NCI-H2196 (cell line): Measurements from ENCODE around the gene SOX9.
A peak's percentile ranks its signal among the peaks of the same experiment; 100 is the strongest.

Experiments
- DNase-seq: peaks from one replicate; lab custom pipeline; 2025; ENCODE audit not compliant: unreplicated experiment; lab: John Stamatoyannopoulos, UW

SOX9 gene

DNA sequence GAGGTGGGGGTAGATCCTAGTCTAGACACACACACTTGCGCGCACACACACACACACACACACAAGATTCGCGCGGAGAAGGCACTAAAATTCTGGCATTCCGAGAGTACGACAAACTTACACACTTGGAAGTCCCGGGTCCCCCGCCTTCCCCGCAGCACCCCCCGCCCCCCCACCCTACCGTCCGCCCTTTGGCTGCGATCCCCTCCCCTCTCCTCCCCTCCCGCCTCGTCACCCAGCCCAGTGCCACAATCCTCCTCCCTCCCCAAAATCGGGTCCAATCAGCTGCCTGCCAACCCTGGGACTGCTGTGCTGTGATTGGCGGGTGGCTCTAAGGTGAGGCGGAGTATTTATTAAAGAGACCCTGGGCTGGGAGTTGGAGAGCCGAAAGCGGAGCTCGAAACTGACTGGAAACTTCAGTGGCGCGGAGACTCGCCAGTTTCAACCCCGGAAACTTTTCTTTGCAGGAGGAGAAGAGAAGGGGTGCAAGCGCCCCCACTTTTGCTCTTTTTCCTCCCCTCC, at the start of gene SOX9:
Gene SOX9, plus strand, starts transcription at position 379 of the 522 bp plus-strand sequence. CDS start 372 bp downstream, outside the sequence.
- peak; percentile 92 for DNase-seq

DNA sequence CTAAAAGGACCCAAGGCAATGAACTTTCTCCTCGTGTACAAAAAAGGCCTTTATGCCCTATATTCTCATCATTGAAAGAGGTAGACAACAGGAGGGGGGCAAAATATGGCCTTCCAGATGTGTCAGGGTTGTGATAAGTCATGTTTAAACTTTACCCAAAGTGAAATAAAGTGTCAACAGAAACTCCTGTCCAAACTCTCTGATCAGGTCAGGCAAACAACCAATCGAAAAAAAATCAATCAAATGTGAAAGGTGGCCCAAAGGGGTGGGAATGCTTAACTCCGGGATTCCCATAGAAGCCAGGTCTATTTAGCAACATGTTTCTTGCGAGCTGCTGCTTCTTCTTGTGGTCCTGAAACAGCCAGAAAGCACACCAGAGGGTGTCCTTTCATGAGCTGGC, 49.5 kb upstream of the SOX9 start:
- no peak for DNase-seq

DNA sequence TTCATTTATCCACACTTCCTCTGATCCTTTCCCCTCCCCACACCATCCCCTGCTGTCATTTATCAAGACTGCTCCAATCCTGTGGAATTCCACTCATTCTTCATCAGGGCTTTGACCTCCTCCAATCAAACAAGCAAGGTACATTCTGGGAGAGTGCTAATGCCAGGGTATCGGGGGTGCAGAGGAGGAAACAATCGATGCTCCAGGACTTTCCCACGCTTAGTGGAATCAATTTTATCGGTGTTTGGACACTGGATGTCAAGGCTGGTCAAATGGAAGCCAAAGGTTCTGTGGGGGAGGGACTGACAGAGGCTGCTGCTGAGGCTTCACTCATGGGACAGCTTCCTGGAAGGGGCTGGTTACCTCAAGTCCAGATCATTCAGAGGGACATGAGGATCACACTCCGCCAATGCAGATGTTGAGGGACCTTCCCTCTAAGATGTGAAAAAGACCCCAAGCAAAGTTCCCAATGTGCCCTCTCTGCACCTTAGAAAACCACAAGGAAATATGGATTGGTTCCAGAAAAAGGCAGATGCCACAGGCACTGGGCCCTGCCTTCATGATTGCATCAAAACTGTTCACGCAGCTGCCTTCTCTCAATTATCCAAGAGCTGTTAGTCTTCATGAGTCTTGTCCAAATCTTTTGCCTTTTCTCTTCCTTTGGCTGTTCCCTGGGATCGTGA, 44.7 kb upstream of the SOX9 start:
- DNase-seq: no peak

DNA sequence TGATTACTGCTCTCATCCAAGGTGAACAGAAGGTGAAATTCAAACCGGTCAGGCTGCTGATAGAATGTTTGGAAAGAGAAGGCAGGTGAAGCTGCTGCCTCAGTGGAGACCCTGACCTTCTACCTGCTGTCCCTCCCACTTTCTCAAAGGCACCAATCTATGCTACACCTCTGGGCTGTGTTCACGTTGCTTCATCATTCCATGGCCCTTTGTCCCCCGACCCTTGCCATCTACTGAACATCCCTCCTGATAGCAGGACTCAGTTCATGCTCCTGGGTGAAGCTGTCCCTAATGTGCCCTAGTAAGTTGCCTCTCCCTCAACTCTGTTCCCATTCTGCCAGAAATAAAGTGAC, 44.2 kb upstream of the SOX9 start:
- no peak for DNase-seq

DNA sequence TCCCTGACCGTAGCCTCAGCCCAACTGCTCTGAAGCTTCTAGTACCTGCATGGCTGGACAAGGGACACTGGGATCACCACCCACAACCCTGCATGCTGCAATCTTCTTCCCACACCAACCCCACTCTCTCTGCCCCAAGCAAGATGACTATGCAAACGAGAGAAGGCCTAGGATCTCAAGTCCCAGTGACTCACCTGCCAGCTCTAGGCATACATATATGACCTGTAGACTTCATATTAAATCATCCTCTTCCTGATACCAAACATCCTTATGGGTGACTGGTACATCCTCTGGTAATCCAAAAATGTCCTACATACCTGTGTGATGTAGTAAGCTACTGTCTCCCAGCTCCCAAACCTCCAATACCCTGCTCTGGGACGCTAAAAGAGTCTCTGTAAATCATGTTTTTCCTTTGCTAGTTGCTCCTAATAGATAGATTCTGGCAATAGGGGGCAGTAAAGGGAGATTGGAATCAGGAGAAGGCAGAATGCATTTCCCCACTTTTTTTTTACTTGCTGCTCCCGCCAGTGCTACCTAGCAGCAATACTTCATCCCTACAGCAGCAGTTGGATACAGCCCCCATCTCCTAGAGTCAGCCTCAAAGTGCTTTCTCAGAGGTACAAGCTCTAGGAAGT, 43.4 kb upstream of the SOX9 start:
- DNase-seq: no peak

DNA sequence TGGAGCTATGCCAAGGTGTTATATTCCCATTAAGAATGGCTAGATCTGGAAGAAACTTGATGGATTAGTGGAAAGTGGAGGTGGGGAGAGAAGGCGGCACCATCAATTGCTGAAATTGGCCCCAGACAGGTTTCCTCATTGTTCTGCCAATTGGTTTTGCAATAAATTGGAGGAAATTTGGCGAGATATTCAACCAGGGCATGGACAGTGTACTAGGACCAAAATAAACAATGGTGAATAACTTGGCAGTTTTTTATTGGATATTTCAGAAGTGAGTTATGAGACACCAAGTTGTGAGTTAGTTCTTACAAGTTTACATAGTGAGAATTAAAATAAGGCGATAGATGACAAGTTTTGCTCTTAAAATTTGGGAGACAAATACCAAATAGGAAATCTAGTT, 41.1 kb upstream of the SOX9 start:
- DNase-seq: no peak

DNA sequence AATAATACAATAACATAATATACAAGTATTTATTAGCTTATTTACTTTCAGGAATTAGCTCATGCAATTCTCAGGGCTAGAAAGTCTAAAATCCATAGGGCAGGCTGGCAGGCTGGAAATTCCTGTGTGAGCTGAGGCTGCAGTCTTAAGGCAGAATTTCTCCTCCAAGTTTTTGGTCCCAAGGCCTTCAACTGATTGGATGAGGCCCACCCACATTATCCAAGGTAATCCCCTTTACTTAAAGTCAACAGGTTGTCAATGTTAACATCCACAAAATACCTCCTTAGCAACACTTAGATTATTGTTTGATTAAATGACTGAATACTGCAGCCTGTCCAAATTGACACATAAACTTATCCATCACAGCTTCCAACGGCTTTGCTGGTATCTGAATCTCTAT, 32.9 kb upstream of the SOX9 start:
- no peak for DNase-seq

DNA sequence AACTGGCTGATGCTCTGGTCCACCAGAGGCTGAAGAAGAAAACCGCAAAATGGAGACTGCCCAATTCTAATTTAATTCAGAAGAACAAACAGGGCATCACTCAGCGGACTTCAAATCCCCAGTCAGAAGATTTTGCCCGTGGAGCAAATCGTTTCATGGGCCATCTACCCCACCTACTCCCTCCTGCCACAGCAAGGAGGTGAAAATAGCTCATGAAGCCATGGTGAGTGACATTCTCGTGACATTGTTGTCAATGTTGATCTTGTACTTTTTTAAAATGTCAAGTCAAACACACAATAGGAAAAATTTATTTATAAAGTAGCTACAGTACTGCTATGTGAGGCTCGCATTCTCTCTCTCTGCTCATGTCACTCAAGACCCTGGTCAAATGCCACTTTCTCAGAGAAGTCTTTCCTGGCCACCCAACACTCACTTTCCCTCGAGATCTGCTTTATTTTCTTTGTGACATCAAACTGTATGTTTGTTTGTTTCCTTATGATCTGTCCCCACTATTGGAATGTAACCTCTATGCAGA, 31.3 kb upstream of the SOX9 start:
- DNase-seq: no peak

DNA sequence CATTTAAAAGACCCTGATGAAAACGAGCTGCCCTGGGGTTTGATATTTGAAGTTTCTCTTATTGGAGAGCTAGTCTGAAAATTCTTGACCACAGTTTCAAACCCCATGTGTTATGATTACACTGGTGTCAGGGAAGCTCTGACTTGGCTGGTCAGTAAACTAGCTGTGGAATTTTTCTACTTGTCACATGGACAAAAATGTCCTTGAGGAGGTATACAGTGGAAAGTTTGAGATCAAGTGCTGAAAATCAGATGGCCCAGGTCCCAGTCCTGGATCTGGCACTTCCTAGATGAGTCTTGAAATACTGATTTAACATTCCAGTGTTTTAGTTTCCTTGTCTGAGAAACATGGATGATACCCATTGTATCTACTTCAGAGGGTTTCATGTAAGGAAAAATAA, 30.7 kb upstream of the SOX9 start:
- no peak for DNase-seq

DNA sequence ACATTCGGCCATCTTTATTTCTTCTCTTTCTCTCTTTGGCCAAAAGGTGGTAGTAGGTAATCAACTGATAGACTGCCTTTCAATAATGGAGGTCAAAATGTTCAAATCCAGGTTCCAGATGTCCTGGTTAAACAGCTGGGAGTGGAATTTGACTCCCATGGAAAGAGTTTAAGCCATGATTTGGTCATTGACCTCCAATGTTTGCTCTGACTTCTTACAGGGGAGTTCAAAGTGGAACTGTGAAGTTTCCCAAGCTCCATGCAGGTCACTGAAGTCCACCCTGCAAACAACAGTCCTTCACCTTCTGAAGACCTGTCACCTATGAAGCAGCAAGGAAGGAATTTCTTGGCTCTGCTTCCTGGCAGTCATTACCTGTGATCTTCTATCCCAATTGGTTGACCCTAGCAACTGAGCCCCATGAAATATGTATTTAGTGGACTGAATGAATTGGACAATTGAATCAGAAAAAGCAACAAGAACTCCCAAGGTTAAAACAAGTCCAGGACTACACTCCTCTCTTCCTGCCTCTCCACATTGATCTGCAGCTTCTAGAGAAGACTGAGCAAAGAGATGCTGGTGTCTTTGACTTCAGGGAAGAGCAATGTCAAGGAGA, 28.0 kb upstream of the SOX9 start:
- DNase-seq: no peak

DNA sequence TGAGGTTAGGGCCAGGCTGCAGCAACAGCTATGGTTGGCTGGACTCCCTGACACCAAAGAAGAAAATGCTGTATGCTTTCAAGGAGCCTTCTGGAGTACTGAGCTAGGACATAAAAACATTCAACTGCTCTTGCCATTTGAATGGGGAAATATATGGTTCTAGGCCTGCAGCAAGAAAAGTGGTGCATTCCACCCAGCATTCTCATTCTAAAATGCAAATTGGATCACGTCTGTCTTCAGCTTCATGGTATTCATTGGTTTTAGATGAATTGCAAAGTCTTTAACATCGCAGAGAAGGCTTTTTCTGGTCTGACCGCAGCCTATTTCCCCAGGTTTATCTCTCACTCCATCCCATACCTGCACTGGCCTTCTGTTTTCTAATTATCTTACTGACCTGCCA, 27.1 kb upstream of the SOX9 start:
- no peak for DNase-seq

DNA sequence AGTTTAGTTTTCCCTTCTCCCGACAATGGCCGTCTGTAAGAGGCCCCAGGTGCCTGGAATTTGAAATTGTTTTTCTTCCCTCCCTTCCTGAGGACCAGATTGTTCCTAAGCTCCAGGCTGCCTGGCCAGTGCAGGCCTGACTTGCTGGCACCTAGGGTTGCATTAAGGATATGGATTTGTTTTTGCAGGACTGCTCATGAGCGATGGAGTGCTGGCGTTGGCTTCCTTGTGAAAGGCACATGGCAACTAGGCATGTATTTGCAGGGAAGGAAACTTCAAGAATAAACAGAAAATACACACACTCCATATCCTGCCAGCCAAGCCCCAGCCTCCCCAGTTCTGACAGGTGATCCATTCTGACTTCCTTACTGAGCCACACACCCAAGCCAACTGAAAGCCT, 25.5 kb upstream of the SOX9 start:
- DNase-seq: no peak

DNA sequence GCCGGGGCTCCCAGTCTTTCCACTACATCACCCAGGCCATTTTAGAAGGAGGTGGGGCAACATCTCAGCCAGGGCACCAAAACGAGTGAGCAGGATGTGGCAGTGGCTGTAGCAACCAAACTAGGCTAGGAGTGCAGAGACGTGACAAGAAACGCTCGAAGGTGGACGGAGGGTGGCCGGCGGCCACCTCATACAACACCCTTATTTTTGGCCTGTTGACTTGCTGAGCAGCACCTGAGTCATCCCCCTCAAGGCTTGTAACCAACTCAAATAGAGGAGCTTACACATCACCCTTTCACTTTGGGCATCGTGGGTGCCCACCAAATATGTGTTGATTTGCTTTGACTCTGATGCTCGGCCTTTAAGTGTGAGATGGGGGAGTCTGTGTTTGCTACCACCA, 23.7 kb upstream of the SOX9 start:
- no peak for DNase-seq

DNA sequence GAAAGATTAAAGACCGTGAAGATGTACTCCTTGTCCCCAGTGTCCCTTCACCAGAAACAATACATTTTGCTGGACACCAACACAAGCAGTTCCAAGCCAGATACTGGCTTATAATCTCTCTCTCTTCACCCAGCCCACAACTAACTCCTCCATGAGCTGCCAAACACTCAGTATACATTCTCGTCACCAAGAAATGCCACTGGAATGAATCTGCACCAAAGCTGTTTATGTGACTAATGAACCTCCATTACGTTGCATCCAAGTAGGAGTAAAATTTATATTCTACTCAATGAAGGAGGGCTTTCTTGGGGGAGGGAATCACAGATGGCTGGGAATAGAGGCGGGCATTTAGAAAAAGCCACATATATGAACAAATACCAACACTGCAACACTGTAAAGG, 20.9 kb upstream of the SOX9 start:
- no peak for DNase-seq

DNA sequence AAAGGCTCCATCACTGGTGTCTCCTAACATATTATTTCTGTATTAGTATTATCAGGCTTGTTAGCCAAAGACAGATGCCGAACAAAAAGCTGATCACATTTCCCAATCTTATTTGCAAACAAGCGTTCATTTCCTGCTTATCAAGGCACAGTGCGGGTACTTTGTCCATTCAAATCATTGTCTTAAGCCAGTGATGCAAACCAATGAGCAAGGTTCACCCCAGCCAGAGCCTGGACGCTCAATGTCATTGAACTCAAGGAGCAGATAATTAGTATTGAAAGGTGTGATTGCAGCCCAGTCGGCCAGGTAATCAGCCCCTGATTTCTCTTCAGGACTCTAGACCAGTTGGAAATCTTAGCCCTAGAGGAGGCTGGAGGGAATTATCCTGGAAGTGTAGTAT, 20.4 kb upstream of the SOX9 start:
- no peak for DNase-seq

DNA sequence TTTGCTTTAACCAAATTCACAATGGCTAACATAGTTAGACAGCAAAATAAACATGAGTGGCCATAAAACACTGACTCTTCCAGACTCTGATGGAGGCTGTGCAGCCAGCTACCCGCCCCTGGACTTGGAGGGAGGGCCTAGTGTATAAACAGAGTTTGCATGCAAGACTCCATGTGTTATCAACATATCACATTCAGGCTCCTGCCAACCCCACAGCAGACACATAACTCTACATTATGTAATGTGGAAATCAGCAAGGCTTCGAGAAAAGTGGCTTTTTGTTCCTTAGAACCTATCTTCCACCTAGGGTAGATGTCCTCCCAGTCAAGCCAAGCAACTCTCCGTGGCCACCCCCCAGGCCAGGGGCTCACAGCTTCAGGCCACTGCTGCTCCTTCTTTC, 19.3 kb upstream of the SOX9 start:
- no peak for DNase-seq

DNA sequence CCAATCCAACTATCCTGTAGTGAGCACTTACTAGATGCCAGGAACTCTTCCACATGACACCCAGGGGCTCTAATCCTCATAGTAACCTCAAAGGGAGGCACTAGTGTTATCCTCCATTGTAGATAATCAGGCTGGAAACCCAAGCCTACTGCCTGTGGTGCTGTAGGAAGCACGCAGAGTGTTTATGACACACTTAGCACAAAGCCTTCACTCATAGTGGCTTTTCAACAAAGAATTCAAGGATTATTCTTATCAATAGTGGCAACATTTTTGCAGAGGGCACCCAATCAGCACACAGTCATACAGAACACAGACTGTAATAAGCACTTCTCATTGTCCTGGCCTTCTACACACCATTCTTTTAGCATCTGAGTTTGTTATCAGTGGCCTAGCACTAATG, 18.5 kb upstream of the SOX9 start:
- no peak for DNase-seq

DNA sequence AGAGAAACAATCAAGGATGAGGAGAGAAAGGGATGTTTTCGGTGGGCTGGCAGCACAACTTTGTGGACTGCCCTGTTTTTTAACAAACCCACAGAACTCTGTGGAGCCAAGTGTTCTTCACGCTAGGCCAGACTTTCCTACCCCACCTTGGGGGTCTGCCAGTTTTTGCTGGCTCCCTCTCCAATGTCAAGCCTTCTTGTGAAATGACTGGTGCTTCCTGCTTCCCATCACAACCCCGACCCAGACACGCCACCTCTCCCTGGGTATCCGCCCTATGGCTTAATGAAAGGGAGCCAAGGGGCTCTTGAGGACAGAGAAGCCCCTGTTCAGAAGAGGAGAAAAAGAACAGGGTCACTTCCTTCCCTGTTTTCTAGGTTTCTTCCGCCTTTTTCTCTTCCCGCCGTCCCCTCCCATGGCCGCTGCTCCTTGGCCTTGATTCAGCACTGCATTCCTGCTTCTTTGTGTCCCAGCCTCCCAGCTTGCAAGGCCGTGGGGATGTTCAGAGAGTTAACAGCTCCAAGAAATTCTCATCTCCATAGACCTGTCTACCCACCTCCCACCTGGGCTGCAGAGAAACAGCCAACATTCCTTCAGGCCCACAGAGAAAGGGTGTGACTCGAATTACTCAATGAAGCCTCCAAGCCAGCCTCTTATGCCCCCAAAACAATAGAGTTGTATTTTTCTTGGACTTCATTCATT, 16.5 kb upstream of the SOX9 start:
- no peak for DNase-seq

DNA sequence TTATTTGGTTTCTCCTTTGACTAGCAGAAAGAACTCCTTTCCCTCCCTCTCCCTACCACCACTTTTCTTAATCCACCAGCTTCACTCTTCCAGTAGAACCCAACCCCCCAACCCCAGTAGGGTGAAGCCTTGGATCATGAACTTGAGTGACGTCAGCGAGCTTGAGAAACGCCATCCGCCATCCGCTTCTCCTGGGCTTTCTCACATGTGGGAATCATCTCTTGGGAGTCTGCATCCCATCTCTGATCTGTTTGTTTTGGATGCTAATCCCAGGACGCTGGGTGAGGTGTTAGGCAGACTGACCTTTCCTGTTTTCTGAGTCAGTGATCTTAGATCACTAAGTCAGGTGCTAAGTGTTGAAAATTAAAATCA, 16.0 kb upstream of the SOX9 start:
- DNase-seq: no peak

DNA sequence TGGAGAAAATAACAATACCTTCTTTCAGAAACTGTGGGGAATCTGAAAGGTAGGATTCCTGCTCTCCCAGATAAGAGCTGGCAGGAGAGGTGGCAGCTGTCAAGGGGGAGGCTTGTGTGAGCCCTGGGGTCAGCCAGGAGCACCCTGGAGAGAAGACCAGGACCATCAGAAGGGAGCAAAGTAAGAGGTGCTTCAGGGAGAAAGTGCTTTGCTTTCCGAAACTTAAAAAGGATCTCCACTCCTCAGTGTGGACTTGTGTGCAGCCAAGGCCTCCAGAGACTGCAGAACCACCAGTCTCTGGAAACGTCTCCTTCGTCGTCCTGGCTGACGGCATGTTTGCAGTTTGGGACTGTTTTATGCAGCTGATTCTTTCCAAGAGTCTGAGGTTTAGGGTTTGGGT, 13.7 kb upstream of the SOX9 start:
- no peak for DNase-seq

DNA sequence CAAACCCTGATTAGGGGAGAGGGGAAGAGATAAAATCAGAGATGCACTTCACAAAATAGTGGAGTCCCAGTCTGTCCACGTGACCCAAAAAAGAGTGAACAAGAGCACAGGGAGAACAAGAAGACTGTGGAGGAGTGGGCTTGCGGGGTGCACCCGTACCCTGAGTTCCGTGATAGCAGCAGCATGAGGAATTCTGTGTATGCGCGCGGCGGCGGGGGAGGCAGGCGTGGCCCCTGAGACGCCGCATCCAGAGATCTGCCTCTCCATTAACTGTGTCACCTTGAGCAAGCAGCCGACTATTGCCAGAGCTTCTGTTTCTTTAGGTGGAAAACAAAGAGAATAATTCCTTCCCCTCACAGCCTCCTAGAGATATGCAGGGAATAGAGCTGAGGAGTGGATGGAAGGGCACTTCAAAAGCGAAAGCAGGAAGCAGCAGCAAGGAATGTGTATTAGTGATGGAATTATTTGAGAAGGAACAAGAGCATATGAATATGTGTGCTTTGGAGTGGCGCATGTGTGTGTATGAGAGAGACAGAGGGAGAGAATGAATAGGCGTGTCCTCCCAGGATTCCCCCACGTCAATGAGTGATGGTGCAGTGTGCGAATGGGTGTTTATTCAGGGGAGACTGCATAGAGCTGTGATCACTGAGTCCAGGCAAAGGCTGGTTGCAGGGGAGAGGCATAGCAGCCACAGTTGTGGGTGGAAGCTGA, 10.4 kb upstream of the SOX9 start:
- no peak for DNase-seq
